Ovary (tissue), 3 donors: ENCODE measurements around the gene ZDHHC21.

Source experiments
- EP300 ChIP-seq: sonication (generic); formaldehyde crosslinking; IDR thresholded peaks from one replicate; pipeline ENCODE4 v1.6.1; 2017; ENCODE audit warnings: antibody characterized with exemption
- TF ChIP-seq, protein P1 (sequence below), 3 donors: fragments of 450-650 bp in 2 of 3; fragments of 200-600 bp in 1 of 3; IDR thresholded peaks; one replicate each; pipeline versions ENCODE4 v1.5.1 to v1.8.0; 2016 to 2022; ENCODE audit warnings: antibody characterized with exemption in 3 of 3, mild to moderate bottlenecking in 1 of 3
- donor health status: DM: no; HTN: no; CAD: no.

DNA sequence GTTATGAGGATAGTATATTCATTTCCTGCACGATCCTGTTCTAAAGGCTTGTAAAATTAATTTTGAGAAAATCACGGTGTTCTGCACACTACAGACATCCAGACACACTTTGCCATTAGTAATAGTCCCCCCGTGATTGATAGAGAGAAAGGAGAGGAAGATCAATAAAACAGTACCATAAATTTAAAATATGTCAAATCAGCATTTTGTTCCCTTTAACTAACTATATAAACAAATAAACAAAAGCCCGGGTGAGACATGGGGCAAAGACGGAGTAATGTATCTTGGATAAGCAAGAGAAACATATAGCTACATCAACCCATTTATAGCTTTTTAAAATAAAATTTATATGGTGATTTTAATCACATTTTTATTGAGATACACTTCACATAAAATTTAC, 39.9 kb upstream of the ZDHHC21 start:
- no peak for TF ChIP-seq EP300
- TF ChIP-seq, protein P1, sequence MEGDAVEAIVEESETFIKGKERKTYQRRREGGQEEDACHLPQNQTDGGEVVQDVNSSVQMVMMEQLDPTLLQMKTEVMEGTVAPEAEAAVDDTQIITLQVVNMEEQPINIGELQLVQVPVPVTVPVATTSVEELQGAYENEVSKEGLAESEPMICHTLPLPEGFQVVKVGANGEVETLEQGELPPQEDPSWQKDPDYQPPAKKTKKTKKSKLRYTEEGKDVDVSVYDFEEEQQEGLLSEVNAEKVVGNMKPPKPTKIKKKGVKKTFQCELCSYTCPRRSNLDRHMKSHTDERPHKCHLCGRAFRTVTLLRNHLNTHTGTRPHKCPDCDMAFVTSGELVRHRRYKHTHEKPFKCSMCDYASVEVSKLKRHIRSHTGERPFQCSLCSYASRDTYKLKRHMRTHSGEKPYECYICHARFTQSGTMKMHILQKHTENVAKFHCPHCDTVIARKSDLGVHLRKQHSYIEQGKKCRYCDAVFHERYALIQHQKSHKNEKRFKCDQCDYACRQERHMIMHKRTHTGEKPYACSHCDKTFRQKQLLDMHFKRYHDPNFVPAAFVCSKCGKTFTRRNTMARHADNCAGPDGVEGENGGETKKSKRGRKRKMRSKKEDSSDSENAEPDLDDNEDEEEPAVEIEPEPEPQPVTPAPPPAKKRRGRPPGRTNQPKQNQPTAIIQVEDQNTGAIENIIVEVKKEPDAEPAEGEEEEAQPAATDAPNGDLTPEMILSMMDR (IDR thresholded peaks at IDR 0.05) = no peak
